Right ventricle myocardium inferior (tissue), 1 donor: Measurements from ENCODE around the gene HIVEP3. TPM values are rescaled to one million over a fixed set of nuclear protein-coding genes. Genes with fewer than 3 reads are reported as not detected.
A peak's percentile ranks its signal among the peaks of the same experiment; 100 is the strongest.

Experiments used
- ATAC-seq: fragments of 200-7000 bp; cut with Tn5 transposase; one replicate; pipeline ENCODE4 v1.9.1; 2020; ENCODE audit warnings: mild to moderate bottlenecking, moderate library complexity
- DNase-seq: peaks from one replicate; pipeline ENCODE4 v3.0.0; 2021; ENCODE audit errors: missing footprints
- intact Hi-C: fragments of 100-400 bp; cut with DNase I; formaldehyde crosslinking; loops from one replicate; pipeline ENCODE4 v1.11.0; 2022
- total RNA-seq: library from RNA; stranded (reverse); fragmentation: NEBNext Ultra II Directional; extraction: Animal tissue kit (Norgen Biotek cat#: 25700); gene quantifications from one replicate; pipeline ENCODE4 v1.2.1, GENCODE V29; 2021
- donor health status: DM: no; HTN: yes; CAD: no; lungs with severe emphysema.

Gene HIVEP3
- total RNA-seq, 1 donor from 2014 or later = 6.5 TPM

GRCh38 chr1:41861535-41862383 is 57.0 kb downstream of the HIVEP3 start:
- ATAC-seq (no peak), DNase-seq (no peak)
- intact Hi-C loops = no loop called here

- ATAC-seq (no peak), DNase-seq (no peak)
- intact Hi-C loops = no loop called here
Observed at GRCh38 chr1:41860771-41861170, 58.0 kb downstream of the HIVEP3 start.

DNA sequence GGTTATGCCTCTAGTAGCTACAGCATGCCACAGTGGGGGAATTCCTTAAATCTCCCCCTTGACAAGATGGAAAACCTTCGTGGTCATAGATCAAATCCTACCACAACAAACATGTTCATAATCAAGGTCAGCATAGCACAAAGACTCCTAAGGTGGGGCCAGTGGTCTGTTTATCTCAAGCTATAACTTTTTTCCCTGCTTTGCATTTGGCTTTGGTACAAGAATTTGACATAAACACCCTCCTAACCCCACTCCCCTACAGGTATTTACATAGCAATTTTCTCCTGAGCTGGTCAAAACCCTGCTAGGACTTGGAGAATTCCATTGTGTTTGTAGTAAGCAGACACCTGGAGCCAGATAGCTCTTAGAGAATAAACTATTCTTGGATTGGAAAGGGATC is 58.5 kb downstream of the HIVEP3 start:
- intact Hi-C loops = no loop called here
- no peak for DNase-seq
- ATAC-seq = no peak

DNA sequence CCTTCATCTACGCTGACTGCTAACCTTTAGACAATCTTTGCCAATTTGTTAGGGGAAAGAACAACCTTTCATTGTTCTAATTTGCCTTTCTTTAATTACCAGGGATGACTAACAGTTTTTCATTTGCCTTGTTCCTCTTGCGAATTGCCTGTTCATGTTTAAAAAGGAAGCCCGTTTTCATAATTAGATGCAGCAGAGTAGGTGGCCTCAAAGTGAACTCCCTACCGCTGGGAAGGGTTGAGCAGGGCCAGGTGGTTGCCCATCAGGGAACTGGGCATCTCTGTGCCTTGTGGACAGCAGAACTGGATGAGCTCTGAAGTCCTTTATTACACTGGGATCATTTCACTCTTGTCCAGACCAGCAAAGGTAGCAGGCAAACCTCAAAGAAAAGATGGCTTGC is 59.0 kb downstream of the HIVEP3 start:
- ATAC-seq = no peak
- no peak for DNase-seq
- intact Hi-C loops = no loop called here

DNA sequence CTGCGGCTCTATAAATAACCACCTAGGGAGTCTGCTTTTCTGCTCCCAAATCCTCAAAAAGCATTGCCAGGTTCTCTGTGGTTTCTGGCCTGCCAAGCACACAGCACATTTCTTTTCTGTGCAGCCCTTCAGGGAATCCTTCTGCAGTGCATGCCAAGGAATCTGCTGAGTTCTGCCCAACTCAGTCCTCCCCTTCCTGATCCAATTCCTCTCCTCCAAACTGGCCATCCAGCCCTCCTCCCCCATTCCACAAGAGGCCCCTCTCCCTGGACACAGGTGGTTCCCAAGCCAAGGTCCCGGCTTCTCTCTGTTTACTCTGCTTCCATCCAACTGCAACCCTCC is 61.8 kb downstream of the HIVEP3 start:
- DNase-seq (no peak), ATAC-seq (peak; percentile 61)
- intact Hi-C loops = no loop called here

DNA sequence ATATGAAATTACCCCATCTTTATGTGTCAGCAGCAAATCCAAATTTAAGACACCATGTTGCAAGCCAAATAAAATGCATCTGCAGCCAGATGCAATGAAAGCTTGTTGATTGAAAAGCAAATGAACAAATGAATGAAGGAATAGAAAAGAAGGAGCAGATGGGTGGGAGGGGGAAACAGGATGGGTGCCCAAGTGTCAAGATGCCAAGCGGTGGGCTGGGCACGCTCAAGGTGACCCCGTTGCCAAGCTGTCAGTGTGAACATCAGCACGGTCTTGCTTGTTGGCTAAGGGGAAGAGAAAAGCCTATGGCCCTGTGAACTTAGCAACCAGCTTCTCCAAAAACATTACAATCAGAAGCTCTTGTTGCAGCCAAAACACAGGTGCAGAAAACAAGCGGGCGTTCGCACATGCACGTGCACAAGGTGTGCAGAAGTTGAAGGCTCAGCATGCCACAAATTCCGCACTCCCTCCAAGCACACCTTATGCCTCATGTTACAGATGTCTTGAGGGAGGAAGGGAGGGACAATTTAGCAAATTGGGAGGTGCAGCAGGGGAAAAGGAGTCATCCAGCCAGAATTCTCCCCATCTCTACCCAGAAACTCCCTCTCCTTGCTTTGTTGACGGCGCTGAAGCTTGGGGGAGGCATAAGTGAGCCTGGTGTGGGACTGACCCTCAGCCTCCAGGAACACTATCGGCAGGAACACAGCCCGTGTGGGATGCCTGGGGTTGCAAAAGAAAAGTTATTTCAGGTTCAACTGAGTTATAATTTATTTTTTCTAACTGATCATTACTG is 62.4 kb downstream of the HIVEP3 start:
- DNase-seq (no peak), ATAC-seq (no peak)
- intact Hi-C loops = no loop called here

GRCh38 chr1:41855713-41856112 is 63.0 kb downstream of the HIVEP3 start:
- intact Hi-C loops = no loop called here
- ATAC-seq (no peak), DNase-seq (no peak)

DNA sequence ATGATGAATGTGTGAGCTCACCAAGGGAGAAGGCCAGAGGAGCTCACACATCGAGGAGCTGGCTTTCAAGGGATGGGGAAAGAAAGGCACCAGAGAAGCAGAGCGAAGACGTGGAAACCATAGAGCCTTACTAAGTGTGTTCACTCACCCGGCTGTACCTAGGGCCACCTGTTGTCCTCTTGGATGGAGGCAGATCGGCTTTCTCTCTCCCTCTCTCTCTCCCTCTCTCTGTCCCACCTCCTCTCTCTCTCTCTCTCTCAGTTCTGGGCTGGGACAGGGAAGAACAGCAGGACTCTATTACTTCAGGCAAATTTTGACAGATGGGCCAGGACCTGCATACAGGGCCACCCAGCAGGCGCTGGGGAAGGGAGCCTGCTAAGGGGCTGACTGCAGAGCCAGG is 64.8 kb downstream of the HIVEP3 start:
- DNase-seq (no peak), ATAC-seq (no peak)
- intact Hi-C loops = no loop called here

- no peak for ATAC-seq
- DNase-seq = no peak
- intact Hi-C loops = no loop called here
Observed at GRCh38 chr1:41852091-41852490, 66.6 kb downstream of the HIVEP3 start.

- intact Hi-C loops = no loop called here
- DNase-seq (no peak), ATAC-seq (no peak)
Observed at GRCh38 chr1:41851589-41851988, 67.1 kb downstream of the HIVEP3 start.

DNA sequence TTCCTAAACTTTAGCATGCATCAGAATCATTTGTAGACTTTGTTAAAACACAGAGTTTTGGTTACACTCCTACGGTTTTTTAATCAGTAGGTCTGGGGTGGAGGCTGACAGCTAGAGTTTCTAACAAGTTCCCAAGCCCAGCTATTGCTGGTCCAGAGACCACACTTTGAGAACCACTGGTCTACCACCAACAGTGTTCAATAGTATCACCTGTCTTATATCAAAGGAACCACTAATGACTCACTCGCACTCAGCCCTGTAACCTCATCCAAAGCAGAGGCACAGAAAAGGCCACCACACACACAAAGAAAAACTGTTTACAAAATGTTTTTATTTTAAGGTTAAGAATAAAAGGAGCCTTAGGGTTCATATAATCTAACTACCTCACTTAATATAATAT is 68.7 kb downstream of the HIVEP3 start:
- DNase-seq (no peak), ATAC-seq (no peak)
- intact Hi-C loops = no loop called here

DNA sequence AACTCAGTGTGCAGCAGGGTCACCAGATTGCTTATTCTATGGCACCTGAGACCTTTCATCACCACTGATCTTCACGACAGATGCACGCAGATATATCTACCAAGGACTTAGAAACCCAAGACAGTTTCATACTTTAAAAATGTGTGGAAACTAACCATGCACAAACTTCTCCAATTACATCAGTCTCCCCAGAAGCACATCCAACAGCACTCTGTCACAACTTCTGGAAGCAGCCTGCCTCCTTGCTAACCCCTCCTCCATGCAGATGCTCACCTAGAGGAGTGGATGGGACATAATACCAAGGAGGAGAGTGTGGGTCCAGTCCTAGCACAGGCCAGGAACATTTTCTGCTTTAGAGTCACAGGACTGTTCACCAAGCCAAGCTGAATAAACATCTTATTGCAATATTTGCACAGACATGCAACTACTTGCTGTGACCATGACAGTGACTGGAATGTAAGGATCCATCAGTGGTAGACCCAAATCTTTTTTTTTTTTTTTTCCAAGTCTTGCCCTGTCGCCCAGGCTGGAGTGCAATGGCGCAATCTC is 69.4 kb downstream of the HIVEP3 start:
- ATAC-seq = no peak
- intact Hi-C loops = loop anchor here (5.0 to 10.0 kb wide), 3 partner anchors 33 to 84 kb away; partner anchors contain the start of gene HIVEP3

GRCh38 chr1:41848216-41848952 is 70.3 kb downstream of the HIVEP3 start:
- intact Hi-C loops = loop anchor here (5.0 to 10.0 kb wide), 3 partner anchors 34 to 84 kb away; partner anchors contain the start of gene HIVEP3
- no peak for ATAC-seq
- DNase-seq = no peak

More for the DNA sequence above, 69.4 kb downstream of the HIVEP3 start:
- no peak for DNase-seq

DNA sequence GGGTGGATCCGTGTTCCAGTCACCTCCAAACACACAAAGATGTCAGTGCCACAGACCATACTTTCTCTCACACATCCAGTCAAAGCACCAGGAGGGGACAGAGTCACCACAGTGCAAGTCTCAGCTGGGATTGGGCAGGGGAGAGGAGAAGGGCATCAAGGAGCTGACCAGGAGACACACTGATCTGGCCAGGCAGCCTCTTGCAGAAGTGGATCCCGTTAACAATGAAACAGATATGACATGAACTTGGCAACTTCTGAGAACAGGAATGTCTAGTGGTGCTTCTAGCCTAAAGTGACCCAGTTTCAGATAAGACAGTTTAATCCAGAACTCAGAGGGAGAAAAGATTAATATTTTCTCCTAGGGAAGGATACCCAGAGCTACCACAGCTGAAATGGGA is 71.0 kb downstream of the HIVEP3 start:
- DNase-seq (no peak), ATAC-seq (peak; percentile 88)
- intact Hi-C loops = loop anchor here (2.0 to 10.0 kb wide), 4 partner anchors 35 to 83 kb away; partner anchors contain the start of gene HIVEP3

- no peak for ATAC-seq
- intact Hi-C loops = loop anchor here (2.0 to 10.0 kb wide), 4 partner anchors 34 to 82 kb away; partner anchors contain the start of gene HIVEP3
Observed at GRCh38 chr1:41846625-41847405, 71.9 kb downstream of the HIVEP3 start.

GRCh38 chr1:41844781-41845272 is 73.9 kb downstream of the HIVEP3 start:
- intact Hi-C loops = loop anchor here (5.0 to 10.0 kb wide), 3 partner anchors 37 to 80 kb away; partner anchors contain the start of gene HIVEP3
- DNase-seq = no peak
- ATAC-seq = no peak

More at GRCh38 chr1:41846625-41847405, 71.9 kb downstream of the HIVEP3 start:
- no peak for DNase-seq

- DNase-seq = no peak
- peak; percentile 54 for ATAC-seq
- intact Hi-C loops = loop anchor here (10.0 kb wide), 1 partner anchor 79 kb away; no protein-coding TSS in a partner anchor
Observed at GRCh38 chr1:41844255-41844654, 74.5 kb downstream of the HIVEP3 start.
